Hematopoietic multipotent progenitor cell (in vitro differentiated cells): ENCODE measurements around the gene UQCRC1. TPM values are rescaled to one million over a fixed set of nuclear protein-coding genes. Genes with fewer than 3 reads are reported as not detected.

ENCODE experiments used
- DNase-seq, 3 donors: peaks; one replicate each; pipeline ENCODE4 v3.0.0-alpha.2; 2011 to 2015; ENCODE audit warnings: low read depth in 2 of 3, low spot score in 2 of 3
- total RNA-seq: library from RNA; depleted of rRNA; stranded (reverse); fragments of >200 nt; gene quantifications from one replicate; pipeline ENCODE4 v1.2.3, GENCODE V29; 2012

UQCRC1 gene
- total RNA-seq, 1 donor = 397 TPM

GRCh38 chr3:48575366-48575765 is 34.1 kb downstream of the UQCRC1 start:
- no peak for DNase-seq

GRCh38 chr3:48573973-48574585 is 35.4 kb downstream of the UQCRC1 start:
- no peak for DNase-seq

- DNase-seq = no peak
These were observed 36.9 kb downstream of the UQCRC1 start for GRCh38 chr3:48572517-48572916.

- no peak for DNase-seq
These were observed 37.5 kb downstream of the UQCRC1 start for GRCh38 chr3:48571938-48572337.

GRCh38 chr3:48569808-48570450 is 39.5 kb downstream of the UQCRC1 start:
- no peak for DNase-seq

- no peak for DNase-seq
These were observed 40.0 kb downstream of the UQCRC1 start for GRCh38 chr3:48569400-48569799.

GRCh38 chr3:48568476-48568875 is 41.0 kb downstream of the UQCRC1 start:
- DNase-seq = no peak

- no peak for DNase-seq
These were observed 41.9 kb downstream of the UQCRC1 start for GRCh38 chr3:48567500-48567899.

- no peak for DNase-seq
These were observed 42.4 kb downstream of the UQCRC1 start for GRCh38 chr3:48567090-48567489.

GRCh38 chr3:48566401-48566760 is 43.1 kb downstream of the UQCRC1 start:
- no peak for DNase-seq

- DNase-seq = no peak
These were observed 43.6 kb downstream of the UQCRC1 start for GRCh38 chr3:48565591-48566400.

GRCh38 chr3:48565186-48565585 is 44.3 kb downstream of the UQCRC1 start:
- no peak for DNase-seq

- DNase-seq = no peak
These were observed 44.8 kb downstream of the UQCRC1 start for GRCh38 chr3:48564667-48565066.

GRCh38 chr3:48564022-48564421 is 45.4 kb downstream of the UQCRC1 start:
- peak in 2 of 3 donors; percentile 49 to 61 for DNase-seq

- no peak for DNase-seq
These were observed 46.0 kb downstream of the UQCRC1 start, which contains the start of gene UCN2 for GRCh38 chr3:48563382-48563918. Gene UCN2, minus strand, starts transcription at chr3:48563781. Its CDS starts 657 bp downstream, at chr3:48563124.

GRCh38 chr3:48562367-48563095 is 46.9 kb downstream of the UQCRC1 start:
- no peak for DNase-seq

- peak in 2 of 3 donors; percentile 50 to 59 for DNase-seq
These were observed 48.3 kb downstream of the UQCRC1 start for GRCh38 chr3:48561045-48561736.

- no peak for DNase-seq
These were observed 48.8 kb downstream of the UQCRC1 start for GRCh38 chr3:48560648-48561018.

GRCh38 chr3:48558493-48559134 is 50.8 kb downstream of the UQCRC1 start:
- DNase-seq = no peak
